Measurements from ENCODE around the gene BRD3.

BRD3 gene

DNA sequence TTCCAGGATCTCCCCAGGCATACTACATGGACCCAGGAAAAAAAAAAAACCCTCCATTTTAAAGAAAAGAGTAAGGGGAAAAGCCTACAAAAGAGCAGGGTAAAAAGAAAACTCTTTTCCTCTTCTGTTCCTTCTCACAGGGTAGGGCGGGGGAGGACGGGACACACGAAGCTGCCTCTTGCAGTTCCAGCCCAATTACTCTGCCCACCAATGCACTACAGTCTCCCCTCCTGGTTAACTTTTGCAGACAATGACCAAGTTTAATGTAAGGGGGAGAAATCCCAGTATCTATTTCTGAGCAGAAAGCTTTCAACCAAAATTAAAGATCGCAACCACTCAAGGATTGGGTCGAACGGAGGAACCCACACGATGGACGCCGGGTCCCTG is 1.3 kb downstream of the BRD3 start:
- peak; percentile 22 for DNase-seq

DNA sequence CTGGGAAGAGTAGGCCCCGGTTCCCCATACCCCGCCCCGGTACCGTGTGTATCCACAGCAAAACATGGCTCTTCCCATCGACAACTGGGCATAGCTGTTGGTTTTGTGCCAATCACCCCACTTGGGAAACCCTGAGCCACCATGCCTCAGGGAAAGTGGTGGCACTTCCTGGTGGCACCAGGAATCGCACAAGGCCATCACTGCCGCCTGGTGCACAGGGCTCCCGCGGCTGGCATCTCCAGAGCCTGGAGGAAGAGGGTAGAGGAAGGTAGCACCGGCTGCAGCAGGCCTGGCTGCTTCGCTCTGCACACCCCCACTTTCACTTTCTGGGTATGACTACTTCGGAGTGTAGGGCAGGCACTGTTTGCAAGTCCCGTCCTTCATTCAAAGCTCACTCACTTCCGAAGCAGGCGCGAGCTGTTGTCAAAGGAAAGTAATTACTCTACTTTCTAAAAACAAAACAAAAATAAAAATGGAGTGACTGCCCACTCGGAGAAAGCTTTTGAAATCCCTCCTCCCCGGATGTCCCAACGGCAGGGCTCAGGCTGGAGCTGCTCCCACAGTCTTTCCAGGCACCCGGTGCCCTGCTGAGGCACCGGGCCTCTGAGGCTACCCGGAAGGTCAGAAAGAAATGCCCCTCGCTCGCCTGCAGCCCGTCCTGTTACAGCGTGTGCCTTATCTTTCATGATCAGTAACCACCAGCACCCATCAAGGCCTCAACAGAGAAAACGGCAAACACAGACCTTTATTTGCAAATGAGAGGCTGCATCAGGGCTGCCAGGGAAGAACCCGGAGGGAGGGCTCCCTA is 2.0 kb downstream of the BRD3 start:
- DNase-seq, result peak; percentile 43

DNA sequence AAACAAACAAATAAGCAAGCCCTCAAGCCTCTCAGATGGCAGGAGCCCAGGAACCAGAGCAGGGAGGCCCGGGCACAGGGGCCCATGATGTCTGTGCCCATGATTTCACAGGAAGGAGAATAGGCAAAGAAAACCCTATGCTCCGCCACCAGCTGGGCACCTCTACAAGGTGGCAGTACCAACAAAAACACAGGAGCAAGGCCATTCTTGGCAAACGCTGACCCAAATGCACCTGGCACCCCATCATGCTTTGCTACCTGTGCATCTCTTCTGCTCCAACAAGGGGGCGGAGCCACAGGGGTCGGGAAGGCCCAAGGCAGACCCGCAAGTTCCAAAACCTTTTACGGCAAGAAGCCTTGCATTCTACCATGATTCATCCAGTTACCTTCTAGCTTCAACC is 3.1 kb downstream of the BRD3 start:
- no peak for DNase-seq

DNA sequence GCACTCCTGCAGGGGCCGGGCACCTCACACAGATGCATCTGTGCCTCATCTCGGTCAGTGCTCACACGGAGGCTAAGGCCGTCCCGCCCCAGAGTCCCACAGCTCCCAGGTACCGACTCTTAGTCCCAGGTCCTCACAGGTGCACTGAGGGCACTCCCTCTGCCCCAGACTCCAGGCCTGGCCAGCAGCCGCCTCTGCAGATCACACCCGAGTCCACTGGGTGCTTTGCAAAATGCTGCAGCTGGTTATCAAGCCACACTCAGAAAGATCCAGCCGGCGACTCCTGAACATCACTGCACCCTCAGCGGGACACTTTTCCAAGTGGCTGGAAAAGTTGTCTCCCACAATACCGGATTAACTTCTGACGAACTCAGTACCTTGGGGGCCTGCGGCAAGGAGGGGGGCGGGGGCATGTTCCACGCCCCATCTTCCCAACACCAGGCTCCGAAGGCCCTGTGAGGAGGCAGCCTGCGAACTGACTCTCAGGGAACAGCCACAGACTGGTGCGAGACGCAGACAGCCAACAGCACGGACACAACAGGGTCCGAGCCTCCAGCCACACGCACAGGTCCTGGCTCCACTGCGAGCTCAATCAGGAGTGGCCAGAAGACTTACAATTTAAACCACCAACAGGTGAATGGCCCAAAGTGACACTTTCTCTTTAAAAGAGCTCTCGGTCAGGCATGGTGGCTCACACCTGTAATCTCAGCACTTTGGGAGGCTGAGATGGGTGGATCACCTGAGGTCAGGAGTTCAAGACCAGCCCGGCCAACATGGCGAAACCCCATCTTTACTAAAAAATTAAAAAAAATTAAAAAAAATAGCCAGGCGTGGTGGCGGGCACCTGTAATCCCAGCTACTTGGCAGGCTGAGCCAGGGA is 4.0 kb downstream of the BRD3 start:
- DNase-seq, result no peak

DNA sequence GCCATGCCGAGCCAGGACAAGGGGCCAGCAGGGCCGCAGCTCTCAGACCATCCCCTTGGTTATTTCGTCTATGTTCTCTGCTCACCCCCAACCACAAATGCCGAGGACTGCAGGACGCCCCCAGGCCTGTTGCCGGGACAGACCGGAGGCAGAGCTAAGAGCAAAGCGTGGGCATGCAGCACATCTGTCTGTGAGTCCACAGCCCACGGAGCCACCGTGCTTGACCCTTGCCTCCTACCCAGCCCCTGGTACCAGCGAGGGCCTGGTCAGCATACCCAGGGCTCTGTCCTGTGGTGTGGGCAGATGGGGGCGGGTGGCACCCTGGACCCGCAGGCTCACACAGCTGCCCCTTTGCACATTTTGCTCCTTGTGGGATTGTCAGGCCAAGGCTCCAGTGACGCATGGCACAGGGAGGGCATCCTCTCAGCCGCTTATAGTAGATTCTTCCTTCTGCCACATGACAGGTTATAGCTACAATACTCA is 4.7 kb downstream of the BRD3 start:
- DNase-seq, result no peak

DNA sequence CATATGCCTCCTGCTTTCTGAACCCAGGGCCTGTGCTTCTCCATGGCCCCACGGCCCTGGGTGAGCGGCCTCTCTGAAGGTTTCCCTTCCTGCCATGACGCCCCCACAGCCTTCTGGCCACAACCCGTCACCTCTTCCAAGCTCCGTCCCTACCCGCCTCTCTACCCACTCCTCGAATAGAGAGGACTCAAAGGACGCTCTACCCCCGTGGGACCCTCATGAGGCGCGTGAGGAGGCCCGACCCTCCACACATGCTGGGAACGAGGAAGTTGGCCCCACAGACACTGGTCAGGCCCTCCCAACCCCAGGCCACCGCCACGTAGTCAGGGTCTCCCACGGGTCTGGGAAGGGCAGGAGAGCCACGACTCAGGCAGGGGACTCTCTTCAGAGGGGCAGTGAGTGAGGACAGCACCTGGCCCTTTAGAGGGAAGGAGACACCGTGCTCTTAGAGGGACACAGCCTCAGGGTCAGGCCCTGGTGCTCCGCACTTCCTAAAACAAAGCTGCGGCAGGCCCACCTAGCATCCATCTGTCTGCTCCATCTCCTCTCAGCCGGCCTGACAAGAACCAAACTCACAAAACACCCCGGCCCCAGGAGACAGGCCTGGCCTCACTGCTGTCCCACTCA is 5.3 kb downstream of the BRD3 start:
- no peak for DNase-seq

DNA sequence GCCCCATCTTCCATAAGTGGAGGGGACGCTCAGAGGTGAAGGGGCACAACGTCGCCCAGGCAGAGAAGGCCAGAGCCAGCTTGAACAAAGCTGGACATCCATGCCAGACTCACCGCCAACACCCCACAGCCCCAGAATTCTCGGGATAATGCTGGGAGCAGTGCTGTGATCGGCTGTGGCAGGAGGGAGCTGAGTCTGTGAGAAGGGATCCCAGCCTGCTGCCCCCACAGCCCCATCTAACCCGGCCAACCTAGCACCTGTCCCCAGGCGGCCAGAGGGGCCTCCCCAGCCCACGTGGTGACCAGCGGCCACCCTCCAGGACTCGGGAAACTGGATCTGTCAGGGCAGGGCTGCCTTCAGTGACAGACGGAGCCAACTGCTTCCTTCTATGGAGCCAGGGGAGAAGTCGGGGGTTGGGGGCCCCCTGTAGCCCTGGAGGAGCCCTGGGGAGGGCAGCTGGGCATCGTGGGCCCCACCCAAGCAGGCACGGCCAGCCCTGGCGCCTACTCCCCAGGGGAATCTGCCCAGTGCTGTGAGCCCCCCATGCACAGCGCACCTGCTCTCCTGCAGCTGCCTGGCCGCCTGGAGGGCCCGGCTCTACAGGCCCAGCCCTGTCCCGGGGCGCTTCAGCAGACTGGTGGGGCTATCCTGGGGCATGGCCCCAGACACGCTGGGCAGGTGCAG is 6.0 kb downstream of the BRD3 start:
- no peak for DNase-seq

DNA sequence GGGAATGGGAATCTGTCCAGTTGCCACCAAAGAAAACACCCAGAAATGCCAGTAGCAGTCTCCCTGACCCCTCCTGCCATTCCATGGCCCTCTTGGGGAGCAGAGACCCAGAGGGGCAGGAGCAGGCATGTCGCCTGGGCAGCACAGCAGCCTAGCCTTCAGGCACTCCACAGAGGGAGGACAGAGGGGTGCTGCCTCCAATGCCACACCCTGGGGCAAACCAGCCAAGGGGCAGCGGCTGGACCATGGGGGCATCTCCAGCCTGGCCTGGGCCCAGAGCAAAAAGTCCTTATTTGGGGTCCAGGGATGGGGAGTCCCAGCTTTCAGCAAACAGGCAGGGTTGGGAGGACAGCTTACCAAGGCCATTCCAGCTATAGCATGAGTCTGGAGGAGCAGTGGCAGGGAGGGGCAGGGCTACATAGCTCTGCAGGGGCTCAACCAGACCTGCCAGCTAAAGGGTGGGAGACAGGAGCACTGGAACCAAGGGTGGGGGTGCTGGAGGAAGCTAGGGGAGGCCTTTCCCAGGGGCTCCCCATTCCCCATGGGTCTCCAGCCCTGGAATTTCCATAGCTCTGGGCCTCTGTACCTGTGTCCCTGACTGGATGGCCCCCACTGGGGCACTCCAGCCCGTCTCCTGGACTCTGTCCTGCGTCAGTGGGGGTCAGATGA is 6.7 kb downstream of the BRD3 start:
- DNase-seq, result no peak

DNA sequence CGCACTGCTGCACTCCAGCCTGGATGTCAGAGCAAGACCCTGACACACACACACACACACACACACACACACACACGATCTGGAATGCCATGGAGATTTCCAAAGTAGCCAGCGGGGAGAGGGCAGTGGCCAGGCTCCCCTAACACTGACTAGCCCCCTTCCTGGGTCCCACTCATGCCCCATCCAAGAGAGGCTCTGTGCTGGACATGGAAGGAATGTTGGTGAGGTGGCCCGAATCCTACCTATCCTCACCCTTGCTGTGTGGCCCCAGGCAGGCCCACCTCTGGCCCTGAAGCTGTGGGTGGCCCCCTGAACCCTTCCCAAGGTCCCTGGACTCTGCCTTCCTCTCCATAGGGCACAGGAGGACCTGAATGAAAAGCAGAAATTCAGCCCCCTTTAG is 7.3 kb downstream of the BRD3 start:
- no peak for DNase-seq

DNA sequence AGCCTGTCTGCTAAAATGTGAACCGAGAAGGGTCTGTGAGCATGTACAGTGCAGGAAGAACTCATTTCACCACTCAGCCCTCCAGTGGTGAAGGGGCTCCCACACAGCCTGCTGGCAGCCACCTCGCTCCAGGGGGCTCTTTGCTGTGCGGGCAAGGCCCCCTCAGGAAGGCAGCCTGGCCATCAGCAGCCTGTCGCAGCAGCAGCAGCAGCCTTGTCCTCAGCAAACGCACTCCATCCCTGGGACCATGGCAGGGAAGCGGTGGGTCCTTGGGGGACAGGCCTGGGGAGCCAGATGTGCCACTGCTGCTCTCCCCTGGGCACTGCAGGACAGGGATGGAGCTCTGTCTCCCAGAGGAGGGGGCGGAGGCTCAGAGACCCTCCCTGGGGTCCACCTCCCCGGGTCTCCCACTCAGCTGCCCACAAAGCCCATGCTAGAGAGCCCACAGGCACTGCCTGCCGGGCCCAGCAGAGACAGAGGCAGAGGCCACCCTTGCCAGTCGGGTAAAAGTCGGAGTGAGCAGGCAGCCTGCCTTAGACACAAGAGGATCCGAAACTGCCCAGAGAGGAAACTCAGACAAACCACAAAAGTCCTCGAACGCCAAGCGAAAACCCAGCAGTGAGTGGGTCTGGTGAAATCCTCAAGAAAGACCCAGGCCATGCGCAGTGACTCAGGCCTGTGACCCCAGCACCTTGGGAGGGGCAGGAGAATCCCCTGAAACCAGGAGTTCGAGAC is 8.0 kb downstream of the BRD3 start:
- DNase-seq, result no peak

DNA sequence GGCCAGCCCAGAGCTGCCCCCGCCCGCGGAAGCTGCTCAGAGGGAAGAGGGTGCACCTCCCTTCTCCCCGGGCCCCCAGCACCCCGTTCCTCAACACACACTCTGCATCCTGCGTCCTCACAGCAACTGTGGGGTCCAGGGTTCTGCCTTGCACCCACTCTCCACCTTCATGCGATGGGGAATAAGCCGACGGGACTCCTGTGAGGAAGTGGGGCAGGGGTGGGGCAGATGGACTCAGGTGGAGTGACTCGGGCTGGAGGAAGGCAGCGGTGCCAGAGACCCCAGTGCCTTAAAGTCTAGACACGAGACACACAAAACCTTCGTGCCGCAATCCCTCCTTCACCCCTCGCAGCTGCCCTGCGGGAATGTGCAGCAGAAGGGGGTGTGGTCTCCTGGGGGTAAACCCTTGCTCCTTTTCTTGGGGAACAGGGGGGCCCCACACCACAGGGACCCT is 8.6 kb downstream of the BRD3 start:
- no peak for DNase-seq

DNA sequence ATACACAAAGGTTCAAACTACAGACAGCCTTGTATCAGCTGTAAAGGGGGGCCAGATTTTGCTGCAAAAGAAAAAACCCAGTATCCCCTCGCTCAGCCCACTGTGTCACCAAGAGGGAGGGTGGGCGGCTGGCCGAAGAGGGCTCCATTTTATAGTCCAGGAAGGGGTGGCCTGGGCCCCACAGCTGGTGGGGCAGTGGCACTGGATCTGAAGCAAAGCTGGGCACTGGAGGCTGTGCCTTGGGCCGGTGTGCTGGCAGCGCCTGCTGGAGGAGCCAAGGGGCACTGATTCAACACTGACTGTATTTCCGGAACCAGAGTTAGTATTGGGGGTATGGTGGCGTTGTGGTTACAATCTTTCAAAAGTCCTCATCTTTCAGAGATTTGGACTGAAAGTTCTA is 9.1 kb downstream of the BRD3 start:
- DNase-seq, result no peak

DNA sequence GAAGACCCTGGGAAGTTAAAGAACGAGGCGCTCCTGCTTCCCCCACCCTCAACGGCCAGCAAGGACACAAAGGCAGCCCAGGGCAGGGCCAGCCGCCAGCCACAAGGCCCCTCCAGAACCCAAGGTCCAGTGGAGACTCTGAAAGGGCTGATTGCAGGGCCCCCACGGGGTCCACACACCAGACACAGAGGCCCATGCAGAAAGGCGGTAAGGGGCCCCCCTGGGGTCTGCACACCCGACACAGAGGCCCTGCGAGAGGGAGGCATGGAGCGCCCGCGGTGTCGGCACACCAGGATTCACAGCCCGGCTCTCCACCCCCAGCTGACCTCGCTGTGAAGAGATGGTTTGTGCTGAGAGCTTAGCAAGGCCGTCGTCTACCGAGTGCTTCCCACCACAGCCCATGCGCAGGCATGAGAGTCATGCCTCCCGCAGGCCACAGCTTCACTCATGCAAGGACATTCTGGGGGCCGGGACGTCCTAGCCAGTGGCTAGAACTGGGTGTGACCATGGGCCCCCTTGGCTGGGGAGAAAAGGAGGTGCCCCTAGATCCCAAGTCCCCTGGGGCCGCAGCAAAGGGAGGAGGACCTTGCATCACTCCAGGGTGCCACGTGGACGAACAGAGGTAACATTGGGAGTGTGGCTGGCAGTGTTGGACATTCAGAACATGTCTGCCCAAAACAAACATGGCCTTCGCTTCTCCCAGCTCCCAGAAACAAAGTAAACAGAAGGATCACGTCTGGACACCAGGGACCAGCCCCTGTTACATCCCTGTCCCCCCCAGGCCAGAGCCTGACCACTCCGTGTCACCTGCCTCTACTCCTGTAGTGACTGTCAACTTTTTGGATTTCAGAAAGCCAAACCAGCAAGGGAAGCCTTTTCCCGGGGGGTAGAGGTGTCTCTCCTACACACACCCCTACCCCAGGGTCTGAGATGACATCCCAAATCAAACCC is 9.8 kb downstream of the BRD3 start:
- DNase-seq, result no peak

DNA sequence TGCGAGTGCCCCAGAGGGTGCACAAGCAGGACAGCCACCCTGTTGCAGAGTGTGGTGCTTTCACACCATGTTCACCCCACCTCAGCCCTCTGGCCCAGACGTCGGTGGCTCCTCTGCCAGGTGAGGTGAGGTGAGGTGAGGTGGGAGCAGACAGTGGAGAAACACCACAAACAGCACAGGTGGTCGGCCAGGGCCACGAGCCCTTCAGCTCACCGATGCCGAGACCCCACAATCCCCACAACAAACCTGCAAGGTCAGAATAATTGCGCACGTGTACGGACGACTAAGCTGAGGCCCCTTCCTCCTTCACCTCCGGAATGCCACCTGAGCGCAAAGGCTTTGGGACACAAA is 10.5 kb downstream of the BRD3 start:
- DNase-seq, result no peak

DNA sequence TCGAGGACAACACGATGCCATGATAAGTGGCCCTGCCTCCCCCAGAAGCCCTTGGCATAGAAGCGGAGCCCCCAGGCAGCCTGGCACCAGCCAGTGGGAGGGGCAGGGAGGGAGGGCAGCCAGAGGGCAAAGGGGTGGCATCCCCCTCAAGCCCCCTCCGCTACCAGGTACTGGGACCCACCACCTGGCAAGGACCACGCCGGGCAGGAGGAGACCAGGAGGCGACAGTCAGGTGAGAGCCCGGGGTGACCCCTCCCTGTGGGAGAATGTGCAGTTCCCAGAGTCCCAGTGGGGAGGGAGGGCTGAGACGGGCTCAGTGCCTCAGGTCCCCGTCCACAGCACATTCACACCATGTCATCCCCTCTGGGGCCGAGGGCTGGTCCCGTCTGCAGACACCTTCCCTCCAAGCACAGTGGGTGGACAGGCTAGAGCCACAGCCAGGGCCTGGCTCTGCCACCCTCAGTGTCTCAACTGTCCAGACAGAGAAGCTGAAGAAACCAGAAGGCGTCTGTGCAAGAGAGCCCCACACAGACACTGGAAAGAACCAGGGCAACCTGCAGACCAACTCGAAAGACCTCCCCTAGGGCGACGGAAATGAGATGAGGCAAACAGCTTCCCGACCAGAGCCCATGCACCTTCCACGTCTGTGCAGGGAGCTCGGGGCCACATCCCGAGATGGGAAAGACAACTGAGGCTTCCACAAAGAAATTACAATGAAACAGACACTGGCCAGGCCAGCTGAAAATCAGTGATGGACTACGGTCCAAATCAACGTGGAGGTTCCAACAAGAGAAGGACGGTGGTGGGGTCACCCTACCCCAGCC is 11.1 kb downstream of the BRD3 start:
- no peak for DNase-seq

DNA sequence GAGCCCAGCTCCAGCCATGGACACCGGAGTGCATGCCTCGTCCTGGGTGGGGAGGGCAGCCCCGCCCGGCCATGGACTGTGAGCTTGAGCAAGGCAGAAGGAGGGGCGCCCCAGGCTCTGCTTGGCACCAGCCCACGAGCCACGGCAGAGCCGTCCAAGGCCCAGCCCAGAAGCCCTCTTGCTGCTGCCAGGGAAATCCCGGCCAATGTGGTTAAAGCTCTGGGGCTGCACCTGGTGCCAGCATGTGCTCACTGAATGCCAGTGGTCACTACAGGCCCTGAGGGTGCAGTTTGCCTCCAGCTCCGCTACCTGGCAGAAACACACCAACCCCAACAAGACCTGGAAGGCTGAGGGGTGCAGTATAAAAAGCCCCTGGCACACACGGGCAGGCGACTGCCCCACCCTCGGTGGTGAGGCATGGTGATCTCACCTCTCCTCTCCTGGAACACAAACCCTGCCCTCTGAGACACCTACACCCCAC is 11.8 kb downstream of the BRD3 start:
- no peak for DNase-seq

DNA sequence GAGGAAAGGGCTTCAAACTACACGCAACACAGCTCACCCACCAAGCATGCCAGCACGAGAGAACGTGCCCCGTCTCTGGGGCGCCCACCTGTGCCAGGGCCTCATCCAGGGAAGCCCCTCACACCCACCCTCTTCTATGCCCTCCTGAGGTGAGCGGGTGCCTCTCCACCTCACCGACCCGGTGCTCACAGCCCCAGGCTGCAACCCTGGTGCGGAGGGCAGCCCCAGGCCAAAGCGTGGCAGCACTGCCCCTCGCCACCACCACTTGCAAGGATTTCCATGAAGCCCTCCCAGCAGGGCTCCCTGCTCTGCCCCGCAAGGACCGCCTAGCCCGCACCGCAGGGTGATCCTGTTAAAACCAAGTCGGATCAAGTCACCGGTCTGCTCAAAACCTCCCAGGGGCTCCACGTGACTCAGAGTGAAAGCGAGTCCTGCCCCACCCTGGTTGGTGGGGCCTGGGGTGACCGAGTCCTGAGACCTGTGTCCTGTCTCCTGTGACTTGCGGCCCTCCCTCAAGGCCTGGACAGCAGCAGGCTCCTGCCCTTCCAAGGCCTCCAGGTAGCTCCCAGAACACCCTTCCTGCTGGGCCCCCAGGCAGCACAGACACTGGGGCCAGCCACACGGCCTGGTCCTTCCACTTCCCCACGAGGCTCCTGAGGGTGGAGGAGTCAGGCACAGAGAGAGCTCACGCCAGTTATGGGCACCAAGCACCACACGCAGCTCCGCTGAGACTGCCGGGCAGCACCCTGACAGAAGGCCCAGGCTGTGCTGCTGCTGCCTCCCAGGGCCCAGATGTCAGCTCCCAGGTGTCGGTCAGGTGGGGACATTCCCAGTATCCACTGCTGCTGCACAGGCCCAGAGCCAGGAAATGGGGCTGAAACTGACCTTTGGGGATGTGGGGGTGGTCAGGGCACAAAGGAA is 12.7 kb downstream of the BRD3 start:
- DNase-seq, result no peak

Data from fibroblast of skin of back (primary cell).